Measurements from ENCODE around the gene RNASE8.
"Not testable (repeated sequence)": the region's sequence is repeated elsewhere in the genome, so short reads cannot be mapped to it uniquely, and the experiment has no call there.

RNASE8 gene, protein sequence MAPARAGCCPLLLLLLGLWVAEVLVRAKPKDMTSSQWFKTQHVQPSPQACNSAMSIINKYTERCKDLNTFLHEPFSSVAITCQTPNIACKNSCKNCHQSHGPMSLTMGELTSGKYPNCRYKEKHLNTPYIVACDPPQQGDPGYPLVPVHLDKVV
- total RNA-seq, result 0 reads per million in 2 experiments

DNA sequence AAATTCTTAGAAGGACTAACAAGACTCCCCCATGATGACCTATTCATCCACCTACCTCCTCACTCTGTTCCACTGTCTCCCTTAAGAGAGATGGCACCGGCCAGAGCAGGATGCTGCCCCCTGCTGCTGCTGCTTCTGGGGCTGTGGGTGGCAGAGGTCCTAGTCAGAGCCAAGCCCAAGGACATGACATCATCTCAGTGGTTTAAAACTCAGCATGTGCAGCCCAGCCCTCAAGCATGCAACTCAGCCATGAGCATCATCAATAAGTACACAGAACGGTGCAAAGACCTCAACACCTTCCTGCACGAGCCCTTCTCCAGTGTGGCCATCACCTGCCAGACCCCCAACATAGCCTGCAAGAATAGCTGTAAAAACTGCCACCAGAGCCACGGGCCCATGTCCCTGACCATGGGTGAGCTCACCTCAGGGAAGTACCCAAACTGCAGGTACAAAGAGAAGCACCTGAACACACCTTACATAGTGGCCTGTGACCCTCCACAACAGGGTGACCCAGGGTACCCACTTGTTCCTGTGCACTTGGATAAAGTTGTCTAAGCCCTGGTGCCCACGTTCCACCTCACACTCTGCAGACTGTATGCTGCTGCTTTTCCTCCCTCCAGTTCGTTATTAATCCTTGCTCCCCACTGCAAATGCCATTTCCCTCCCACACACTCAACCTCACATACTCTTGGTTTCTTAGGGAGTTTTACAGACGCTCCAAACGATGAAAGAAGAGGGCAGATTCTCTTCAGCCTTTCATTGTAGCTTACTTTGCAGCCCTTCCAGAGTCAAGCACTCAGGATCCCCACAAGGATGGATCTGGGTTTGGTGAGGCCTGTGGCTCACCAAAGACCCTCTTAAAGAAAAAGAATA is at the start of gene RNASE8:
Gene RNASE8, plus strand, starts transcription at position 20 of the 873 bp plus-strand sequence. Its CDS starts 71 bp downstream, at position 91.
- DNase-seq (ENCODE audit: low read depth), result no peak

- not testable (repeated sequence) for DNase-seq (ENCODE audit: low read depth)
Measured at GRCh38 chr14:21009721-21010120, 47.9 kb upstream of the RNASE8 start.

GRCh38 chr14:21011136-21011535 is 46.5 kb upstream of the RNASE8 start:
- DNase-seq (ENCODE audit: low read depth), result no peak

DNA sequence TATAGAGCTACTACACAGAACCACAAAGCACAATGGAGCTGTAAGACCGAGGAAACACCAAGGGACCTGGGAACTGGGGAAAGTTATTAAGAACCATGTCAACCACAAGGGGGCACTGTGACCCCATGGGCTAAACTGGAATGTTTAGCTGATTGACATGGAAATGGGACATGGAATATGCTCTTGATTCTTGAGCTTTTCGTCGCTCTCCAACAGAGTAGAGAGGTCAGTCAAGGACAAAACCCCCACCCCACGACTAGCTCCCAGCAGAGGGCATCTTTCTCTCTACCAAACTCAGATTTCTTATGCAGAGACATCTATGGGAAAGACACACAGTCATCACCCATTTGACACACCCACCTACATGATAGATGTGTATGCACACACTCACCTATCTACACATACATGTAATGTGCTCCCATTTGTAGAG is 42.8 kb upstream of the RNASE8 start:
- DNase-seq (ENCODE audit: low read depth), result peak; percentile 73

DNA sequence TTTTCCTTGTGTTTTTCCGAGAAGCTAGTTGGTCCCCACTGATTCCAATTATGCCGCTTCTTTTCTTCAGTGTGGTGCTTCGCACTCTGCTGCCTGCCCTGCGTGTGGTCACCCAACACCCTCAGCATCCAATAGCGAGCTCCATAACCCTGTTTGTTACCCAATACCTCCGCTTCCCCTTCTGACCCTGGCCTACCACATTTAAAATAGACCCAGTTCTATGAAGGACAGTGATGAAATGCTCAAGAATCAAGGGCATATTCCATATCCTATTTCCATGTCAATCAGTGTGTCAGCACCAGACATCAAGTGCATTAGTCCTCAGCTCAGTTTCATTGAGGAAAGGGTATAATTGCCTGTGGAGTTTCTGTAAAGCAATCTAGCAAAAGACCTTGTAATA is 42.3 kb upstream of the RNASE8 start:
- no peak for DNase-seq (ENCODE audit: low read depth)

DNA sequence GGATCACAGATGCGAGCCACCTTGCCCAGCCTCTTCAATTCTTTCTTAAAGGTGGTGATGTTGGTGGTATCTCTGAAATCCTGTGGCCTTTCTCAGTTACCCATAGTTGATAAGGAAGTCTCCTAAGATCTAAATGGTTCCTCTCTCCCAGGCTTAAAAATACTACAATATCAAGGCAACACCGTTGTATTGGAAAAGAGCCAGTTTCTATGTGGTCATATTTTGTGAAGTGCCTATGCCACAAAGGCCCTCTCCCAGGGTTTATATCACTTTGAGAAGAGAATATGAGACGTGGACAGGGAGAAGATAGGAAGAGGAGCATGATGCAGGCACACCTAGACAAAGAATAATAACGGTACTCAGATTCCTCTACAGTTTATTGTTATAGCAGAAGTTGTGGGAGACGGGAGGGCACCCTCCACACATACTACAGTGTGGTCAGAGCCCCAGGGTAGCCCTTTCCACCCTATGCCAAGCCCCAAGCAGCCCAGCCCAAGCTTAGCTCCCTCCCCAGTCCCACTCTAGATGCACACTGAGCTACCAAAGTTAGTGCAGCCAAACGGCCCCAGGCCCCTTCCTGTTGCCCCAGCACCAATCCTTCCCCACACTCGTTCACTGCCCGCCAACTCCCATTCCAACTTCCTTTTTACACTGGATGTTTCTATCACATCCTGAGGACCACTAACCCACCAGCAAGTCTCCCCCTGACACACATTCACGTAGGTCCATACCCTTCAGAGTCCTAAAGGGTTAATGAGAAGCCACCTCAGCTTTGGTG is 41.0 kb upstream of the RNASE8 start:
- DNase-seq (ENCODE audit: low read depth), result no peak

DNA sequence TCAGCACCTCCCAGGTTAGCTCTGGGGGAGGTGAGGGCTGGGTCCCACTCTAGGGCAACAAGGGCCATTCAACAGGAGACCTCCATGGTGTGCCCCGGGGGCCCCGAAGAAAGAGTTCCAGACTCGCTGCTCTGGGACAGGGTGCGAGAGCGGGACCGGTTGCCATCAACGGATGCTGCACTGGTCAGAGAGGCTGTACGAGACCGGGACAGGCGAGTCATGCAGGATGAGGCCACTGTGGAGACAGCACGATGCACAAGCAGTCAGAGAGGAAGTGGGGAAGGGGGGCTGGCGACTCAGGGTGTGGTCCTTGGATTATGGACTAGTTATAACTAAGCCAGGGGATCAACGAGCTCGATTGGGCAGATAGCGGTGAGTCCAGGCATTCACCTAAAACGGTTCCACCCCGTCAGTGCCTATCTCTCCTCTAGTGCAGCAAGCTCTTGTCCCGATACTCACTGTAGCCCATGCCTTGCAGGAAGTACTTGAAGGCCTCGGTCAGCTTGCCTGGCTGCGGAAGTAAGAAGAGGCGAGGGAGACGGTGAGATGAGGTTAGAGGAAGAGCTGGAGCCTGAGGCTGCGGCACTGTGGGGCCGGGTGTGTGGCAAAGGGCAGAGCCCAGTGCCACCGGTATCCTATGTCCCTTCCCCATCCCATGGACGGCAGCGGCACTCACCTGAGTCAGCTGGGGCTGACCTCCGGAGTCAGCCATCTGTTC is 39.9 kb upstream of the RNASE8 start:
- DNase-seq (ENCODE audit: low read depth), result no peak

DNA sequence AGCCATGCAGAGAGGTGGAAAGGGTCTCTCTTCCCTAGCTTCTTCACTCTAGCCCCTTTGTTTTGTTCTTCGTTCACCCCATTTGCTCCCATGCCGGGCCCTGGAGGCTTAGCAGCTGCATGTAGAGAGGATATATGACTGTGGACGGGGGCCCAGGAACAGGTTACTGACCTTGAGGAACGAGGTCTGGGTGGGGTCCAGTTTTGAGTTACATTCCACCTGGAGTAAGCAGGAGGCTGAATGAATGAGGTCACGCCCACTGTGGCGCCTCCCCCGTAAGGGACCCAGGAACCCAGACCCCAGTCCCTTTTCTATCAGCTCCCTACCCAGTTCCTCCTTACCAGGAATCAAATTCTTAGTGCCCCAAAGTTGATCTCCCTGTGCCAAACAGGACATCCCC is 39.3 kb upstream of the RNASE8 start:
- no peak for DNase-seq (ENCODE audit: low read depth)

DNA sequence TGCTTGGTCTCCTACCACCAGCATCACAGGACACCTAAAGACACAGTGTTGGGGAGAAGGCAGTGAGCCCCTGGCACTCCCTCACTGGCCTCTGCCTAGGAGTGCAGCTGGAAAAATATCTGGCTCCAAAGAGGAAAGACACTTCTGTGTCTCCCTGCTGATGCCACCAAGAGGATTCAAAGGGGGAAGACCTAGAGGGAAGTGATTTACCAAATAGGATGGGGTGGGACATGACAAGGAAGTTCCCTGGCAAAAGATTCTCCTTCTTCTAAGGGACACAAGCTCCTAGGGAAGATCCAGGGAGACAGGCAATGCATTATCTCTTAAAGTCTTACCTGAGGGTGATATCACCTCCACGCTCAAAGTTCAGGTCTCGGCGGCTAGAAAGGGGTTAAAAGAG is 38.8 kb upstream of the RNASE8 start:
- DNase-seq (ENCODE audit: low read depth), result no peak

GRCh38 chr14:21019366-21019765 is 38.3 kb upstream of the RNASE8 start:
- DNase-seq (ENCODE audit: low read depth), result no peak

DNA sequence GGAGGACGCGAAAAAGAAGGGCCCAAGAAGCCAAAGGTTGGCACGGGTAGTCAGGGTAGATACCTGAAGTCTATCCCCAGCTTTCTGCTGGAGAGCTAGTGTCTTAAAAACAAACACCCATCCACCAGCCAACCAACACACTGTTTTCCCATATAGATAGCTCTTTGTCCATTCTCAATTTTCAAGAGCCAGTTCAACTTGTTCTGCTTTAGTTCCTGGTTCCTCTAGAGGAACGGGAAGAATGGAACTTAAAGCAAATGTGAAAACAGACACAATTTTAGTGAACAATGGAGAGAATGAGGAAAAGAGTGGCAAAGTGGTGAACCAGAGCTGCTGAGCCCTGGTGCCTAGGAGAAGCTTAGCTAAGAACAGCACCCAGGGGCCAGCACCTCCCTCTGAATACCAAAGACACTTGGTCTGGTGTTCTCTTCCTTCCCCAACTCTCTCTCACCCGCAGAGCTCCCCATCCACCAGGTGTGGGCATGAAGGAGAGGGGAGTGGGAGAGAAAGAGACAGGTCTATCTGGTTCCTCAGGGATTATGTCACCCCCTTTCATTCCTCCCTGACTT is 36.6 kb upstream of the RNASE8 start:
- DNase-seq (ENCODE audit: low read depth), result no peak

DNA sequence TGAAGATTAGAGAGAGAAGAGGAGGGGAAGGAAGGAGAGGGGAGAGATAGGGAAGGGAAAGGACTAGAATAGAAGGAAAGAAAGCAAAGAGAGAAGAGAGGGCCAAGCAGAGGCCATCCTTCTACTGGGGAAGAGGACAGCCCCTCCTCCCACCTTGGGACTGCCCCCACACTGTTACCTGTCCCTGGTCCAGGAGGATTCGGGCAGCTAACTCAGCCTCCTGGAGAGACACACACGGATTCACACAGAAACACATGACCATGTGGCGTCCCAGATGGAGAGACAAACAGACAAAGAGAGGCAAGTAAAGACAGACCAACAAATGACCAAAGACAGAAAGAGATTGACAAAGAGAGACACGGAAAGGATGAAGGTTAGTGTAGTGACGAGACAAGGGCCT is 34.9 kb upstream of the RNASE8 start:
- DNase-seq (ENCODE audit: low read depth), result no peak

DNA sequence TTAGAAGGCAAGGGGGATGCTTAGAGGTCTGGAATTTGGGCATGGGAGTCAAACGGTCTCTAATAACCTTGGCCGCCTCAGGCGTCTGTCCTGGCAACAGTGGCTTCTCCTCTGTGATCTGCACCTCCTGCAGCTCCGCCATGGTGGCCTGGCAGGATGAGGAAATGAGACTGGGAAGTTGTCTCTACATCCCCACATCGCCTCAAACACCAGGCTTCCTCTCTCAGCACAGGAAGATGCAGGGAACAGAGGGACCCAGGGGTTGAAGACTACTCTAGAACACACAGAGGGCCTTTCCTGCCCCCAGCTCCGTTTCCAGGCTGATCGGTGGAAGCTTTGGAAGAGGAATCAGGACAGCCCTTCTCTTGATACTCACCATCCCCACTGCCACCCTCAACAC is 34.4 kb upstream of the RNASE8 start:
- DNase-seq (ENCODE audit: low read depth), result no peak

DNA sequence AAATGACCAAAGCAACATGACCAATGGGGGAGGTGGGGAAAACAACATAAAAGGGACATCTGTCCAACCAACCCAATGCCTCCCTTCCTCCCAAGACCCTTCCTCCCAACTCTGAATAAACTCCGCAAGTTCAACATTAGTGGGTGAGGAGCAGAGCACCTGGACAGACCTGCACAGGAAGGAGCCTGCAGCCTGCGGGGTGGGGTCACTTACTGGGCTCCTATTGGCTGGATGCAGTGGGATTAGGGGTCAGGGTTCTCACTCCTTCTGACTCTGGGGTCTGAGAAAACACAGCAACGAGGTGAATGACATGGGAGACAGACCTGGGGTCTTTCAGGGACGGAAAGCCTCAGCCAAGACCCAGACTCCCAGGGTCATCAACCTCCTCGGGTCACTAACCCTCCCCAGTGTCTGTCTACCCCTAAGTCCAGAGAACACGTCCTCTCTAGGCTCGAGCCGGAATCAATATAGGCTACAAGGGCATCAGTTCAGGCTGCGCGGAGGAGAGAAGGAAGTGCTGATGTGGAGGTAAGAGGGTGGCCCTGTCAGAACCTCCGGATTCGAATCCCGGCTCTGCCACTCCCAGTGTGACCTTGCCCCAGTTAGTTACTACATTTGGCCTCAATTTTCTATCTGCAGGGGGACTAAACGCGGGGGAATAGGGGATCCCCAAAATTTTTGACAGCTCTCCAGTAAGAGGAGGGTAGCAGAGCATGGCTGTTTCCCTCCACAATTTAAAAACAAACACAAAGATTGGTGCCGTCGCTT is 33.6 kb upstream of the RNASE8 start:
- DNase-seq (ENCODE audit: low read depth), result no peak

DNA sequence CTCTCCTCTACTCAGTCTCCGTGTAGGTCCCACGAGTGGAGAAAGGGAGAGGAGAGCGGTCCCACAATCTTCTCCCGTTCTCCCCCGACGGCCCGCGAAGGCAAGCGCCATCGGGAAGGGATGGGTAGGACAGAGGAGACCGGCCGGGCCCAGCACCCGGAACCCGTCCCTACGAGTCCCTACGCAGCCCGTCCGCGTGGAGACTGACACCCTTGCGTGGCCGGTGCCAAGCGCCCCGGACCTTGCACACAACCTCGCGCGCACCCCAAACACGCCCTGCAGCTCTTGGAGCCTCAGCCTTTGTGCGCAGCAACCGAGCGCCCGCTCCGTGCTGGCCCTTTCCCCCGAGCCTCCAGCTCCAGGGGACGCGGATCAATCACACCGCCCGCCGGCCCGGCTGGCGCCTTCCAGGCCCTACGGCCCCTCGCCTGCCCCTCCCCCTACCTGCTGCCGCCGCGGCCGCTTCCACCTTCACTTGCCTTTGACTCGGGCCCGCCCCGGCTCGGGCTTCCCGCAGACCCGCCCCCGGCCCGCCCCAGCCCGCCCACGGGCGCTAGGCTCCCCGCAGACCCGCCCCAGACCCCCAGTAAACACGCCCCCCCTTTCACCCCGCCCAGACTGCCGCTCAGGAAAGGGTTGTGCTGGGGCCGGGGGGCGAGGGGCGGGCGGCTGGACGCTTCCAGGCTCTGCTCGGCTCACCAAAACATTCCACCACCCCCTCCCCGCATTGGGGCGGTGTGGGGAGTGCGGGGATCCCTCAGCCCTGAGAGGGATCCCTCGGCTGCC is 32.8 kb upstream of the RNASE8 start, which contains the start of gene NDRG2:
Gene NDRG2, minus strand, starts transcription at position 477 of the 786 bp plus-strand sequence. CDS start 1,746 bp downstream, outside the sequence.
- DNase-seq (ENCODE audit: low read depth), result peak; percentile 74

DNA sequence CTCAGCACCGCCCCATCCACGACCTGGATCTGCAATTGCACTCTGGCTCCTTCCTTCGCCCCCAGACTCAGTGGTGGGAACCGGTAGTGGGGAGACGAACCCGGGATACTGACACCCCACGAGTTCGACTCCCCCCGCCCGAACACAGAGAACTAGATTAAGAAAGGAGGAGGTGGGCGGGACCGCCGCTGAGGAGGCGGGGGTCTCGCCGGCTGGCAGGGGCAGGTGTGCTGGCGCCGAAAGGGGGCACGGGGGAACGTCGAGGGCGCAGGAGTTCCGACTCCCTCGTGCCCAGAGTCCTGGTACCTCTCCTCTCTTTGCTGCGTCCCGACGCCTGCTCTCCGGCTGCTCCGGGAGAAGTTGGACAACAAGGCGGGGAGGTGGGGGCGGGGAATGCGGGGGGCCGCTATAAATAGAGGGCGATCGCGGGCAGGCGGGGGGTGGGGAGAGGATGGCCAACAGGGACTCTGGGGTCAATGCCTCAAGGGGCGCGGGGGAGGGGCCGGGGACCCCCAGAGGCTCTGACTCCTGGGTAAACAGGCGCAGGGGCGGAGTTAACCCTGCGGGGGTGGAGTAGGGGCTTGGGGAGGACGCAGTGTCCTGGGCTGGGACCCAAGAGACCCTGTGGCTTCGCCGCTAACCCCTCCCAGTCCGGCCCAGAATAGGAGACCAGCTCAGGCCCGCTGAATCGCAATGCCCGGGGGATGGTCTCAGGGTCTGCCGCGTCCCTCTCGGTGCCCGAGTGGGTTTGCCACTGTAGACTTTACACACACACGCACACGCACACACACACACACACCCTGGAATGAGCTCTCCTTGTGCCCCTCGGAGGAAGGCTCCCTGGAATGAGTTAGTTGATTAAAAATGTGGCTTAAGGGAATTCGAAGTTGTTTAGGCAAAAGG is 32.0 kb upstream of the RNASE8 start:
- no peak for DNase-seq (ENCODE audit: low read depth)

DNA sequence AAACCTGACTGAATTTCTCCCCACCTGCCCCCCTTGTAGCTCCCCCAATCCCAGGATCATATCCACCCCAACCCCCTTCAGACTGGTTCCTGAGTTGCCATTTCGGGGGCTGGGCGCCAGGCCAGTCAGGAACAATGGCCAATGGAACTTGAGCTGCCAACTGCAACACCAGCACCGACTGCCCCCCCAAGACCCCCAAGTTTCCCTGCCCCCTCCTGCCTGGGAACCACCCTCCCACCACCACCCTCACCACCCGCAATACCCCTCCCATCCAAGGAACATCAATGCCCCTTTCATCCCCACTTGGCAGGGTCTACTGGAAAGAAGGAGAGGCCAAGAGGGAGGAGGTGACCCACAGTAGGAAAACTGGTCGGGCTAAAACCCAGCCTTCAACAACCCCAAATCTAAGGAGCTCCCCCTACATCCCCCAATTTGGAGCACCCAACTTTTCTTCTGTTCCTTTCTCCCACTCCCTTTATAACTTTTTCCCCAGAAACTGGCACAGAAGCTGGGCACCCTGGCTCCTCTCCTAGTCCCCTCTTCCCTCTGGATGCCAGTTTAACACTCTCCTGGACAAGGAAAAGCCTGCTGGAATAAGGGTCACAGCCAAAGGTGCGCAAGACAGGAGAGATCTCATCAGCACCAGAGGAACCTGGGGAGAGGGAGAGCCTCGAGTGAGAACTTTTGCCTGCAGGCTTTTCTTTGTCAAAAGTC is 31.2 kb upstream of the RNASE8 start:
- no peak for DNase-seq (ENCODE audit: low read depth)

DNA sequence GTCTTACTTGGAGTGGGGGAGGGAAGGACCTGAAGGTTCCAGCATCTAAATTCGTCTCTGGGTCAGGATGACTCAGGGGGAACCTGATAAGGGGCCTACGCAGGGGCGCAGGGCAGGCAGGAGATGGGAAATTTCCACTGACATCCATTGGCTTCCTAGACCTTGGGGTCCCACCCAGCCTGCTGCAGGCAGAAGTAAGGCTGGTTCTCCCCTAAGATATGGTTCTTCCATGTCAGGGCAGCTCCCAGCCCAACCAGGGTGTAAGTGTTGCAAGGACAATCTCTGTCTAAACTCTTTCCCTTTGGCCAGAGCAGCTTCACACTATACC is 30.7 kb upstream of the RNASE8 start:
- DNase-seq (ENCODE audit: low read depth), result no peak

Measured in T follicular helper cell (primary cell).